ENCODE results near the gene PRR19. TPM values are rescaled to one million over a fixed set of nuclear protein-coding genes. Genes with fewer than 3 reads are reported as not detected.

Gene PRR19
- total and polyA plus RNA-seq, 2 donors (not counting 1 experiment from before 2014, with no cell fraction given), result 0.39 to 0.54 TPM

DNA sequence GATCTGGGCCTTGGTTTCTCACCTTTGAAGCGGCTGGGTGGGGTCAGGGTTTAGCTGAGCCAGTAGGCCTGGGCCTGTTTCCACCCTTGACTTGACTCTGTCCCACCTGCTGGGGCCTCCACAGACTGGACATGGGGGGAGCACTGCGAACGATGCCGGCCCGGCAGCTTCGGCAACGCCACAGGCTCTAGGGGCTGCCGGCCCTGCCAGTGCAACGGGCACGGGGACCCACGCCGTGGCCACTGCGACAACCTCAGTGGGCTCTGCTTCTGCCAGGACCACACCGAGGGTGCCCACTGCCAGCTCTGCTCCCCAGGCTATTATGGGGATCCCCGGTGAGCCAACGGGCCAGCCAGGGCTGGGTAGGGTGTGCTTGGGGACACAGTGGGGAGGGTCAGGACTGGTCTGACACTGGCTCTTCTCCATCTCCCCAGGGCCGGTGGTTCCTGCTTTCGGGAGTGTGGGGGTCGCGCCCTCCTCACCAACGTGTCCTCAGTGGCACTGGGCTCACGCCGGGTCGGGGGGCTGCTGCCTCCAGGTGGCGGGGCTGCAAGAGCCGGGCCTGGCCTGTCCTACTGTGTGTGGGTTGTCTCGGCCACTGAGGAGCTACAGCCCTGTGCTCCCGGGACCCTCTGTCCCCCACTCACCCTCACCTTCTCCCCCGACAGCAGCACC lies 51.5 kb downstream of the PRR19 start:
- intact Hi-C loops (cut with micrococcal nuclease), result no loop called here
- POLR2A ChIA-PET, result no interaction called here
- no peak for DNase-seq

DNA sequence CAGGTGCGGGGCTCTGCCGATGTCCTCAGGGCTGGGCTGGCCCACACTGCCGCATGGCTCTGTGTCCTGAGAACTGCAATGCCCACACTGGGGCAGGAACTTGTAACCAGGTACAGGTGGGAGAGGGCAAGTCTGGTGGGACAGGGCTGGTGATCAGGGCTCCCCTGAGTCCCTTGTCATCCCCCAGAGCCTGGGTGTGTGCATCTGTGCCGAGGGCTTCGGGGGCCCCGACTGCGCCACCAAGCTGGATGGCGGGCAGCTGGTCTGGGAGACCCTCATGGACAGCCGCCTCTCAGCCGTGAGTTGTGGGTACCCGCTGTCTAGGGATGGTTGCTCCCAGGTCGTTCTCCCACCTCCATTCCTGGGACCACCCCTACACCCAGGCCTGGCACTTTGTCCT lies 54.0 kb downstream of the PRR19 start:
- H3K4me2 ChIP-seq (replicated peaks; ENCODE audit: low read depth, low read length, poor library complexity, severe bottlenecking), result no peak overlapping the region
- no peak overlapping the region for H3K4me3 ChIP-seq (ENCODE audit: control extremely low read depth in 1 of 5, extremely low read depth in 1 of 5, insufficient read depth in 1 of 5, low read depth in 2 of 5, low read length in 4 of 5)
- Mint-ChIP-seq H3K4me3 (no peak overlapping the region), H3K4me1 (peaks cover 3% of the 10 kb centered on the region), H3K27me3 (no peaks in the 10 kb centered on the region), H3K27ac (no peak overlapping the region), H3K9me3 (ENCODE audit: insufficient read depth) (no peaks in the 10 kb centered on the region)
- DNase-seq (no peak), ATAC-seq (ENCODE audit: low read depth) (no peak)
- intact Hi-C loops (cut with micrococcal nuclease), result no loop called here
- H3K9ac ChIP-seq (ENCODE audit: low read length), result no peak overlapping the region
- H4K20me1 ChIP-seq (ENCODE audit: control insufficient read depth, insufficient read depth, low read length, poor library complexity, severe bottlenecking), result no peaks in the 10 kb centered on the region
- ChIA-PET POLR2A (no interaction called here), CTCF (interaction anchor here (0.9 to 2.2 kb wide), 2 partner anchors 45 to 82 kb away, joined by 3 to 8 read pairs; no protein-coding TSS in a partner anchor)
- no peaks in the 10 kb centered on the region for H3K79me2 ChIP-seq (ENCODE audit: control insufficient read depth, insufficient read depth, low read length)
- WGBS (ENCODE audit: insufficient coverage), result 93% methylated on average over 8 of the region's 12 CpGs
- H2AFZ ChIP-seq (ENCODE audit: insufficient read depth, low read depth, low read length, poor library complexity, severe bottlenecking), result no peak overlapping the region
- peaks cover 0 to 11% of the 10 kb centered on the region in 2 experiments for H3K36me3 ChIP-seq (replicated peaks in 1 of 2; ENCODE audit: control extremely low read depth in 1 of 2, control insufficient read depth in 1 of 2, extremely low read depth in 1 of 2, insufficient read depth in 2 of 2, low read length in 1 of 2)
- H3K27me3 ChIP-seq (replicated peaks in 1 of 4; ENCODE audit: control extremely low read depth in 1 of 4, control insufficient read depth in 3 of 4, insufficient read depth in 4 of 4, low read length in 3 of 4), result no peaks in the 10 kb centered on the region
- H3K27ac ChIP-seq (ENCODE audit: low read length in 2 of 2), result no peak overlapping the region
- peaks cover 0 to 16% of the 10 kb centered on the region in 2 donors for H3K4me1 ChIP-seq (ENCODE audit: control insufficient read depth in 2 of 2, insufficient read depth in 2 of 2, low read length in 2 of 2)
- TF ChIP-seq, protein P1, sequence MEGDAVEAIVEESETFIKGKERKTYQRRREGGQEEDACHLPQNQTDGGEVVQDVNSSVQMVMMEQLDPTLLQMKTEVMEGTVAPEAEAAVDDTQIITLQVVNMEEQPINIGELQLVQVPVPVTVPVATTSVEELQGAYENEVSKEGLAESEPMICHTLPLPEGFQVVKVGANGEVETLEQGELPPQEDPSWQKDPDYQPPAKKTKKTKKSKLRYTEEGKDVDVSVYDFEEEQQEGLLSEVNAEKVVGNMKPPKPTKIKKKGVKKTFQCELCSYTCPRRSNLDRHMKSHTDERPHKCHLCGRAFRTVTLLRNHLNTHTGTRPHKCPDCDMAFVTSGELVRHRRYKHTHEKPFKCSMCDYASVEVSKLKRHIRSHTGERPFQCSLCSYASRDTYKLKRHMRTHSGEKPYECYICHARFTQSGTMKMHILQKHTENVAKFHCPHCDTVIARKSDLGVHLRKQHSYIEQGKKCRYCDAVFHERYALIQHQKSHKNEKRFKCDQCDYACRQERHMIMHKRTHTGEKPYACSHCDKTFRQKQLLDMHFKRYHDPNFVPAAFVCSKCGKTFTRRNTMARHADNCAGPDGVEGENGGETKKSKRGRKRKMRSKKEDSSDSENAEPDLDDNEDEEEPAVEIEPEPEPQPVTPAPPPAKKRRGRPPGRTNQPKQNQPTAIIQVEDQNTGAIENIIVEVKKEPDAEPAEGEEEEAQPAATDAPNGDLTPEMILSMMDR (IDR thresholded peaks at IDR 0.05), result no peak
- no peak for TF ChIP-seq EZH2 (IDR thresholded peaks at IDR 0.05; ENCODE audit: borderline replicate concordance, insufficient read depth, low read depth, low read length, poor library complexity, severe bottlenecking)
- no peaks in the 10 kb centered on the region for H3K9me3 ChIP-seq (ENCODE audit: control extremely low read depth in 1 of 3, control insufficient read depth in 2 of 3, insufficient read depth in 1 of 3, low read length in 2 of 3)

More for the DNA sequence above, 51.5 kb downstream of the PRR19 start:
- Mint-ChIP-seq H3K9me3 (ENCODE audit: insufficient read depth) (no peaks in the 10 kb centered on the region), H3K27me3 (no peaks in the 10 kb centered on the region), H3K27ac (peak overlapping the region; percentile 59), H3K4me1 (peaks cover 3% of the 10 kb centered on the region), H3K4me3 (no peak overlapping the region)
- ATAC-seq (ENCODE audit: low read depth), result no peak
- Histone ChIP-seq H3K27ac (ENCODE audit: low read length in 2 of 2) (peak overlapping the region; percentile 12 to 59), H3K4me3 (ENCODE audit: control extremely low read depth in 1 of 5, extremely low read depth in 1 of 5, insufficient read depth in 1 of 5, low read depth in 2 of 5, low read length in 4 of 5) (no peak overlapping the region), H3K79me2 (ENCODE audit: control insufficient read depth, insufficient read depth, low read length) (no peaks in the 10 kb centered on the region), H3K4me1 (ENCODE audit: control insufficient read depth in 2 of 2, insufficient read depth in 2 of 2, low read length in 2 of 2) (peaks cover 0 to 16% of the 10 kb centered on the region in 2 donors), H3K9ac (ENCODE audit: low read length) (no peak overlapping the region), H3K9me3 (ENCODE audit: control extremely low read depth in 1 of 3, control insufficient read depth in 2 of 3, insufficient read depth in 1 of 3, low read length in 2 of 3) (no peaks in the 10 kb centered on the region), H3K36me3 (replicated peaks in 1 of 2; ENCODE audit: control extremely low read depth in 1 of 2, control insufficient read depth in 1 of 2, extremely low read depth in 1 of 2, insufficient read depth in 2 of 2, low read length in 1 of 2) (peaks cover 0 to 11% of the 10 kb centered on the region in 2 experiments), H3K27me3 (replicated peaks in 1 of 4; ENCODE audit: control extremely low read depth in 1 of 4, control insufficient read depth in 3 of 4, insufficient read depth in 4 of 4, low read length in 3 of 4) (no peaks in the 10 kb centered on the region), H3K4me2 (replicated peaks; ENCODE audit: low read depth, low read length, poor library complexity, severe bottlenecking) (no peak overlapping the region), H4K20me1 (ENCODE audit: control insufficient read depth, insufficient read depth, low read length, poor library complexity, severe bottlenecking) (no peaks in the 10 kb centered on the region), H2AFZ (ENCODE audit: insufficient read depth, low read depth, low read length, poor library complexity, severe bottlenecking) (no peak overlapping the region)
- TF ChIP-seq, protein P1 (IDR thresholded peaks at IDR 0.05), result no peak
- CTCF ChIA-PET, result no interaction called here
- WGBS (ENCODE audit: insufficient coverage), result 97% methylated on average over 28 of the region's 29 CpGs

Measured in B cell (primary cell).